A673 (cell line): ENCODE data around the gene YWHAG. TPM values are rescaled to one million over a fixed set of nuclear protein-coding genes. Genes with fewer than 3 reads are reported as not detected.

Experiments used
- BruUV-seq: library from RNA; stranded (reverse); fragments of 400-500 nt; replicated peaks from 2 replicates; lab custom pipeline; 2021; lab: Mats Ljungman, UMichigan
- CTCF ChIA-PET: fragments of 300-600 bp; sonication (Branson Sonifier 250); formaldehyde crosslinking; loops from one replicate; lab custom pipeline; 2022; ENCODE audit warnings: antibody characterized with exemption; lab: Charles Lee
- POLR2A ChIA-PET: fragments of 300-600 bp; sonication (Branson Sonifier 250); formaldehyde crosslinking; loops from one replicate; lab custom pipeline; 2022; ENCODE audit warnings: antibody characterized with exemption; ENCODE audit not compliant: low non-redundant PET; lab: Charles Lee
- DNase-seq: peaks from one replicate; pipeline ENCODE4 v3.0.0-alpha.2; 2015; ENCODE audit warnings: low spot score
- H3K27ac ChIP-seq: fragments of 200-600 bp; sonication (generic); 2 replicates; pipeline ENCODE4 v1.5.1; 2016; ENCODE audit warnings: mixed run types, low read depth, mild to moderate bottlenecking, mixed read lengths, antibody characterized with exemption, low read length; ENCODE audit not compliant: poor library complexity, severe bottlenecking
- H3K27me3 ChIP-seq: fragments of 200-600 bp; sonication (generic); replicated peaks from 2 replicates; pipeline ENCODE4 v1.6.1; 2017; ENCODE audit warnings: mixed run types, low read depth, mild to moderate bottlenecking, mixed read lengths, antibody characterized with exemption, low read length; ENCODE audit not compliant: insufficient read depth, poor library complexity
- H3K36me3 ChIP-seq: fragments of 200-600 bp; sonication (generic); 2 replicates; pipeline ENCODE4 v1.6.1; 2016; ENCODE audit warnings: mixed run types, mild to moderate bottlenecking, mixed read lengths, antibody characterized with exemption, low read length; ENCODE audit not compliant: insufficient read depth, poor library complexity, severe bottlenecking
- H3K4me1 ChIP-seq: fragments of 200-600 bp; sonication (generic); 2 replicates; pipeline ENCODE4 v1.6.1; 2017; ENCODE audit warnings: mixed run types, mild to moderate bottlenecking, mixed read lengths, antibody characterized with exemption, low read length; ENCODE audit not compliant: insufficient read depth, poor library complexity, severe bottlenecking
- H3K4me3 ChIP-seq: fragments of 200-600 bp; sonication (generic); 2 replicates; pipeline ENCODE4 v1.5.1; 2016; ENCODE audit warnings: low read depth, mixed run types, mild to moderate bottlenecking, mixed read lengths, low read length; ENCODE audit not compliant: poor library complexity, severe bottlenecking
- H3K9me3 ChIP-seq: fragments of 200-600 bp; sonication (generic); 2 replicates; pipeline ENCODE4 v1.6.1; 2016; ENCODE audit warnings: mixed run types, low read depth, mild to moderate bottlenecking, mixed read lengths, antibody characterized with exemption, low read length; ENCODE audit not compliant: poor library complexity, severe bottlenecking
- CTCF ChIP-seq: fragments of 300-800, 200-600 bp; sonication (generic); conservative IDR thresholded peaks from 2 replicates; pipeline ENCODE4 v1.5.1; 2017; ENCODE audit warnings: low read depth, mild to moderate bottlenecking, antibody characterized with exemption, low read length, moderate library complexity, mixed read lengths
- EZH2 ChIP-seq: fragments of 200-600 bp; sonication (generic); IDR thresholded peaks from 2 replicates; pipeline ENCODE4 v1.6.1; 2017; ENCODE audit warnings: borderline replicate concordance, low read depth, mild to moderate bottlenecking, mixed read lengths, antibody characterized with exemption, low read length; ENCODE audit not compliant: poor library complexity, severe bottlenecking
- intact Hi-C: fragments of 100-400 bp; cut with micrococcal nuclease; formaldehyde crosslinking; loops from one replicate; pipeline ENCODE4 v1.10.0; 2022; ENCODE audit not compliant: unreplicated experiment
- total RNA-seq: library from RNA; stranded (reverse); gene quantifications from 2 replicates; pipeline ENCODE4 v1.2.3, GENCODE V29; 2021

The YWHAG gene
- total RNA-seq, 1 experiment from 2014 or later, result 249 TPM

DNA sequence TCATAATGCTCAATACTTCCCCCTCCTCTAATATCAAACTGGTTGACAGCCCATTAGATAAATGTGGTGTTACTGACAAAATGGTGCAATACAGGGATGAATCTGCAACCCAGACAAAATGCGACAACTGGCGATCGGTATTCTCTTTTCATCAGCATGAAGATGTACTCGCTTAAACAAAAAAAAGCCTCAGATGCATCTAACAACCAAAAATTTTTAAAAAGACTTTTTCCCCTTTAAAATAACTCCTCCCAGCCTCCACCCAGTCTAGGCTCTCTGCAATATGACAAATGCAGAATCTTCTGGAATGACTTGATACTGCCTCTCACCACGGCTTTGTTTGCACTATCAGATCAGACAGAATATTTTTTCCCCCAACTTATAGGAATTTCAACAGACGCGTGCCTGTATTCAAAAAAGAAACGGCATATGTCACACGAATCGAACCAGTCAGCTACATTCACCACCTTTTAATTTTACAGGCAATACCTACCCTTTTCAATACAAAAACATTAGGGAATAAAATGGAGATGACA, 1.2 kb downstream of the YWHAG start:
- peak overlapping the region; percentile 100 for H3K4me3 ChIP-seq
- H3K4me1 ChIP-seq, result peaks cover 21% of the 10 kb centered on the region
- no peak for DNase-seq
- BruUV-seq, result TSS peak; percentile 50
- no peaks in the 10 kb centered on the region for H3K27me3 ChIP-seq
- ChIA-PET POLR2A (no interaction called here), CTCF (no interaction called here)
- TF ChIP-seq EZH2 (no peak), CTCF (no peak)
- no peaks in the 10 kb centered on the region for H3K9me3 ChIP-seq
- intact Hi-C loops, result no loop called here
- H3K27ac ChIP-seq, result peak overlapping the region; percentile 98
- H3K36me3 ChIP-seq, result peaks cover 38% of the 10 kb centered on the region

DNA sequence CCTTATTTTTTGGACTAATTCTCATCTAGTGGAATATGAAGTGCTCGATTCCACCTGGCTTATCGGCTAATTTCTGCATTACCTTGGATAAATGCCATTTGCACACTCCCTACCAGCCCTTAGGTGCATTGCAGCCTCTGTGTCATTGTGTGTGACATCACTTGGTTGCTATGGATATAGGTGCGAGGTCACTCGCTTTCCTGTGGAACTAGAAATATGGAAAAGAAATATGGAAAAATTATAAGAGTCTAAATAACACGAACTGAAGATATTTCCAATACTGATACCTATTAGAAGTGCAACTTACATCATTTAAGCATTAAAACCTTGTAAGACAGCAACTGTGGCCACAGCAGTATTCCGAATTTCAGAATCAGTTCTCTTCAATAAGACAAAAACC, 2.0 kb downstream of the YWHAG start:
- no TSS peak for BruUV-seq
- CTCF ChIA-PET, result no interaction called here
- intact Hi-C loops, result no loop called here
- TF ChIP-seq CTCF (no peak), EZH2 (no peak)
- Histone ChIP-seq H3K36me3 (peaks cover 38% of the 10 kb centered on the region), H3K27ac (peak overlapping the region; percentile 98), H3K27me3 (no peaks in the 10 kb centered on the region), H3K9me3 (no peaks in the 10 kb centered on the region), H3K4me1 (peaks cover 21% of the 10 kb centered on the region), H3K4me3 (peak overlapping the region; percentile 100)
- DNase-seq, result peak; percentile 30
- POLR2A ChIA-PET, result no interaction called here

DNA sequence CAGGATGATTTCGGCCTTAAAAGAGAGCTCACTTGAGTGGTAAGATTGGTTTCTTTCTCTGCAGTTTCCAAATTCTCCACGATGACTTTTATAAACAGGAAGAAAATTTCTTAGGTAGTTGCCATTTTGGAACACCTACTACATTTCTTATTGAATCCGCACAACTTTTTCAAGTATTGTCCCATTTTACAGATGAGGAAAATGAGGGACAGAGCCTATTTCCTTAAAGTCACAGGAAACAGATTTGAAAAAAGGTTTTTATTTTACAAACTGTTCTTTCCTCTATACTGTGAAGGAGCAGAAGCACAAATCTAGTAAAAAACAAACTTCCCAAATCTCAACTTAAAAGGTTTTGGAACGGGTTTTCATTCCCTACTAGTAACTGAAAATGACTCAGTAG, 2.7 kb downstream of the YWHAG start:
- H3K4me1 ChIP-seq, result peaks cover 21% of the 10 kb centered on the region
- CTCF ChIA-PET, result no interaction called here
- BruUV-seq, result no TSS peak
- H3K27me3 ChIP-seq, result no peaks in the 10 kb centered on the region
- H3K27ac ChIP-seq, result no peak overlapping the region
- POLR2A ChIA-PET, result no interaction called here
- DNase-seq, result no peak
- H3K4me3 ChIP-seq, result no peak overlapping the region
- peaks cover 42% of the 10 kb centered on the region for H3K36me3 ChIP-seq
- intact Hi-C loops, result no loop called here
- H3K9me3 ChIP-seq, result no peaks in the 10 kb centered on the region
- TF ChIP-seq EZH2 (no peak), CTCF (no peak)
